WTC11 (cell line): ENCODE results near the gene SLC4A9.

Source experiments
- CTCF ChIP-seq: fragments of 200-600 bp; IDR thresholded peaks from 2 replicates; pipeline ENCODE4 v1.8.0; 2022; ENCODE audit warnings: antibody characterized with exemption
- E2F4 ChIP-seq: sonication (generic); formaldehyde crosslinking; IDR thresholded peaks from 2 replicates; pipeline ENCODE4 v1.8.1; 2022; ENCODE audit warnings: low read depth, mild to moderate bottlenecking, moderate library complexity, missing genetic modification reagents, borderline replicate concordance
- FOXK1 ChIP-seq: sonication (generic); formaldehyde crosslinking; IDR thresholded peaks from 2 replicates; pipeline ENCODE4 v1.8.0; 2022; ENCODE audit warnings: mild to moderate bottlenecking, moderate library complexity, missing genetic modification reagents
- USF2 ChIP-seq: sonication (generic); formaldehyde crosslinking; IDR thresholded peaks from 2 replicates; pipeline ENCODE4 v1.8.1; 2023; ENCODE audit warnings: mild to moderate bottlenecking, missing genetic modification reagents, moderate library complexity

GRCh38 chr5:140372971-140373487 is 13.0 kb downstream of the SLC4A9 start:
- TF ChIP-seq USF2 (CRISPR knock-in tag) (no peak), CTCF (peak; percentile 66), E2F4 (CRISPR knock-in tag) (no peak), FOXK1 (no peak)
